Measurements from ENCODE around the gene AHNAK. TPM values are rescaled to one million over a fixed set of nuclear protein-coding genes. Genes with fewer than 3 reads are reported as not detected.
A peak's percentile ranks its signal among the peaks of the same experiment; 100 is the strongest.

AHNAK gene
- total and polyA plus RNA-seq, 2 experiments from 2014 or later: 167 to 548 TPM

GRCh38 chr11:62544581-62545436, 1.8 kb downstream of the AHNAK start:
- H3K27ac ChIP-seq: peak overlapping the region; percentile 81
- H3K27me3 ChIP-seq (replicated peaks; ENCODE audit: insufficient read depth): no peaks in the 10 kb centered on the region
- TF ChIP-seq EZH2 (IDR thresholded peaks at IDR 0.05; ENCODE audit: insufficient read depth, poor library complexity, severe bottlenecking) (no peak), EZH2phosphoT487 (IDR thresholded peaks at IDR 0.05; ENCODE audit: insufficient read depth, low read depth) (no peak)
- peaks cover 93% of the 10 kb centered on the region for H3K79me2 ChIP-seq (ENCODE audit: insufficient read depth)
- no peaks in the 10 kb centered on the region for H3K9me2 ChIP-seq (ENCODE audit: insufficient read depth)
- DNase-seq: peak; percentile 62
- peak overlapping the region; percentile 86 for H3K4me2 ChIP-seq (ENCODE audit: unreplicated experiment)
- 0 to 2% methylated on average over 30 to 32 of the region's 32 CpGs for WGBS, 2 experiments (ENCODE audit: low coverage in 1 of 2, low lambda C conversion rate in 2 of 2, missing lambda C conversion rate in 2 of 2)
- H3K4me3 ChIP-seq: peak overlapping the region; percentile 96
- no peaks in the 10 kb centered on the region for H3K36me3 ChIP-seq (ENCODE audit: low read depth)
- H3K9ac ChIP-seq: peak overlapping the region; percentile 92
- H3K4me1 ChIP-seq (ENCODE audit: insufficient read depth): peaks cover 34% of the 10 kb centered on the region
- in situ Hi-C loops (cut with MboI): no loop called here
- H2AFZ ChIP-seq: no peak overlapping the region
- peaks cover 15% of the 10 kb centered on the region; the same call in 1 of the 2 replicates for H4K20me1 ChIP-seq (ENCODE audit: insufficient read depth)
- no peaks in the 10 kb centered on the region for H3K9me3 ChIP-seq (ENCODE audit: low read depth)
- H3F3A ChIP-seq (ENCODE audit: insufficient read depth): peaks cover 28% of the 10 kb centered on the region

GRCh38 chr11:62543680-62544444, 2.7 kb downstream of the AHNAK start:
- H3K79me2 ChIP-seq (ENCODE audit: insufficient read depth): peaks cover 97% of the 10 kb centered on the region
- 1 to 2% methylated on average over 21 of the region's 22 CpGs for WGBS, 2 experiments (ENCODE audit: low coverage in 1 of 2, low lambda C conversion rate in 2 of 2, missing lambda C conversion rate in 2 of 2)
- no peaks in the 10 kb centered on the region for H3K9me3 ChIP-seq (ENCODE audit: low read depth)
- H3K9ac ChIP-seq: peak overlapping the region; percentile 92
- no peak overlapping the region for H2AFZ ChIP-seq
- no peaks in the 10 kb centered on the region for H3K9me2 ChIP-seq (ENCODE audit: insufficient read depth)
- in situ Hi-C loops (cut with MboI): no loop called here
- peaks cover 16% of the 10 kb centered on the region for H4K20me1 ChIP-seq (ENCODE audit: insufficient read depth)
- DNase-seq: peak; percentile 57
- peak overlapping the region; percentile 96 for H3K4me3 ChIP-seq
- H3K27ac ChIP-seq: peak overlapping the region; percentile 81
- H3K27me3 ChIP-seq (replicated peaks; ENCODE audit: insufficient read depth): no peaks in the 10 kb centered on the region
- peaks cover 40% of the 10 kb centered on the region for H3K4me1 ChIP-seq (ENCODE audit: insufficient read depth)
- H3K36me3 ChIP-seq (ENCODE audit: low read depth): no peaks in the 10 kb centered on the region
- H3K4me2 ChIP-seq (ENCODE audit: unreplicated experiment): peak overlapping the region; percentile 86
- peaks cover 34% of the 10 kb centered on the region for H3F3A ChIP-seq (ENCODE audit: insufficient read depth)
- TF ChIP-seq EZH2phosphoT487 (IDR thresholded peaks at IDR 0.05; ENCODE audit: insufficient read depth, low read depth) (no peak), EZH2 (IDR thresholded peaks at IDR 0.05; ENCODE audit: insufficient read depth, poor library complexity, severe bottlenecking) (no peak)

DNA sequence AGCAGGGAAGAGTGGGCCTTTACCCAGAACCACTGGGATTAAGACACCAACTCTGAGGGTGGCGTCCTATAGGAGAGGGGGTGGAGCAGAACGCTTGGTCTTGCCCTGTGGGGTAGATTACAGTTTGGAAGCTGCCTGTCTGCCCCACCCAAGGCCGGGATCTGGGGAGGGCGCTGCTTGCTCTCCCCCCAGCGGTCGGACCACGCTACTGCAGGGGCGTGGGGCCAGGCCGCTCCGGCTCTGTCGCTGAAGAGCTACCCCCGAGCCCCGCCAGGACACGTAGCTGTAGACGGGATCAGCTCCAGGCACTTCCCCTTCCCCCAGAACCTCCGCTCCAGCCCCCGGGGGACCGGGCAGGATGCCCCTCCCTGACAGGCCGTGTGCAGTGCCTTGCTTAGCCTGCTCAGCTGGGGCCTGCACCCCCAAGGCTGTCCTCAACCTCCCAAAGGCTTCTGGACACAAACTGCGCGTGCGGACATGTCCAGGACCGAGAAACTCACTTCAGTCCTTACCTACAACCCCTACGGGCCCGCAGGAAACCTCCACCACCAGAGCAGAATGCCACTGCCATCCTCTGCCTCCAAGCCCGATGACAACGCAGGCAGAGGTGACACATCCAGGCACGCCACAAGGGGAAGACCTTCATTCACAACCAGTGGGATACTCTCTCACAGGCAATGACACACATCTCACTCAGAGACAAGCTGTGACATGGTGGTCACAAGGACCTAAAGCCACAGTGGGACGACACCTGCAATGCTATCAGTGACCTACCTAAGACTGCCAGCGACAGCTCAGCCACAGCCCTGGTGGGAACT, 3.6 kb downstream of the AHNAK start:
- no peak overlapping the region for H2AFZ ChIP-seq
- H3K79me2 ChIP-seq (ENCODE audit: insufficient read depth): peaks cover 97% of the 10 kb centered on the region
- H3K27ac ChIP-seq: peak overlapping the region; percentile 81
- H3K9ac ChIP-seq: peak overlapping the region; percentile 92
- TF ChIP-seq EZH2phosphoT487 (IDR thresholded peaks at IDR 0.05; ENCODE audit: insufficient read depth, low read depth): no peak
- no peak for TF ChIP-seq EZH2 (IDR thresholded peaks at IDR 0.05; ENCODE audit: insufficient read depth, poor library complexity, severe bottlenecking)
- DNase-seq: peak; percentile 90
- no peaks in the 10 kb centered on the region for H3K9me3 ChIP-seq (ENCODE audit: low read depth)
- peaks cover 25% of the 10 kb centered on the region for H4K20me1 ChIP-seq (ENCODE audit: insufficient read depth)
- H3K36me3 ChIP-seq (ENCODE audit: low read depth): no peaks in the 10 kb centered on the region
- H3K4me3 ChIP-seq: peak overlapping the region; percentile 96
- H3K4me1 ChIP-seq (ENCODE audit: insufficient read depth): peaks cover 46% of the 10 kb centered on the region
- in situ Hi-C loops (cut with MboI): no loop called here
- H3K9me2 ChIP-seq (ENCODE audit: insufficient read depth): no peaks in the 10 kb centered on the region
- H3K4me2 ChIP-seq (ENCODE audit: unreplicated experiment): peak overlapping the region; percentile 86
- WGBS, 2 experiments (ENCODE audit: low coverage in 1 of 2, low lambda C conversion rate in 2 of 2, missing lambda C conversion rate in 2 of 2): 1 to 3% methylated on average over 21 to 30 of the region's 30 CpGs
- no peaks in the 10 kb centered on the region for H3K27me3 ChIP-seq (replicated peaks; ENCODE audit: insufficient read depth)
- H3F3A ChIP-seq (ENCODE audit: insufficient read depth): peaks cover 43% of the 10 kb centered on the region
